H9 (cell line): ENCODE measurements around the gene LRP1-AS. TPM values are rescaled to one million over a fixed set of nuclear protein-coding genes. Genes with fewer than 3 reads are reported as not detected.

ENCODE experiments used
- DNase-seq: peaks from one replicate; pipeline ENCODE4 v3.0.0-alpha.2; 2017
- H2AFZ ChIP-seq: one replicate; pipeline ENCODE4 v1.6.1; 2013; ENCODE audit warnings: mild to moderate bottlenecking, low read length, control low read depth, moderate library complexity
- H2AK5ac ChIP-seq: 2 replicates; pipeline ENCODE4 v1.6.1; 2013; ENCODE audit warnings: low read length, control low read depth, mixed read lengths; ENCODE audit not compliant: insufficient read length
- H2BK120ac ChIP-seq: one replicate; pipeline ENCODE4 v1.6.1; 2013; ENCODE audit warnings: low read depth, mild to moderate bottlenecking, low read length, control low read depth, inconsistent platforms; ENCODE audit not compliant: poor library complexity, severe bottlenecking
- H2BK12ac ChIP-seq: 2 replicates; pipeline ENCODE4 v1.6.1; 2013; ENCODE audit warnings: low read length, control low read depth, mixed read lengths, low read depth; ENCODE audit not compliant: insufficient read length
- H2BK15ac ChIP-seq: 2 replicates; pipeline ENCODE4 v1.6.1; 2013; ENCODE audit warnings: low read depth, low read length, control low read depth
- H2BK20ac ChIP-seq: one replicate; pipeline ENCODE4 v1.6.1; 2013; ENCODE audit warnings: low read depth, mild to moderate bottlenecking, low read length, control low read depth, inconsistent platforms; ENCODE audit not compliant: poor library complexity, severe bottlenecking
- H2BK5ac ChIP-seq: 2 replicates; pipeline ENCODE4 v1.6.1; 2013; ENCODE audit warnings: low read length, control low read depth, mixed read lengths; ENCODE audit not compliant: insufficient read length
- H3K14ac ChIP-seq: 2 replicates; pipeline ENCODE4 v1.6.1; 2013; ENCODE audit warnings: low read length, control low read depth; ENCODE audit not compliant: insufficient read depth
- H3K18ac ChIP-seq: 2 replicates; pipeline ENCODE4 v1.6.1; 2013; ENCODE audit warnings: low read depth, mild to moderate bottlenecking, mixed read lengths, low read length, control low read depth; ENCODE audit not compliant: insufficient read length
- H3K23ac ChIP-seq: 2 replicates; pipeline ENCODE4 v1.6.1; 2013; ENCODE audit warnings: low read length, control low read depth, mixed read lengths, low read depth; ENCODE audit not compliant: insufficient read length
- H3K23me2 ChIP-seq: 2 replicates; pipeline ENCODE4 v1.6.1; 2013; ENCODE audit warnings: low read depth, mild to moderate bottlenecking, mixed read lengths, low read length, control low read depth; ENCODE audit not compliant: insufficient read length, poor library complexity, severe bottlenecking
- H3K27ac ChIP-seq: 2 replicates; pipeline ENCODE4 v1.5.1; 2013; ENCODE audit warnings: low read length, control low read depth, mixed read lengths, low read depth; ENCODE audit not compliant: insufficient read length
- H3K27me3 ChIP-seq: 2 replicates; pipeline ENCODE4 v1.6.1; 2013; ENCODE audit warnings: low read length, control low read depth, inconsistent platforms; ENCODE audit not compliant: insufficient read depth
- H3K4ac ChIP-seq: 2 replicates; pipeline ENCODE4 v1.6.1; 2013; ENCODE audit warnings: low read depth, mild to moderate bottlenecking, control low read depth, inconsistent platforms, low read length, moderate library complexity
- H3K4me1 ChIP-seq: 2 replicates; pipeline ENCODE4 v1.6.1; 2013; ENCODE audit warnings: low read length, control low read depth, inconsistent platforms; ENCODE audit not compliant: insufficient read depth
- H3K4me2 ChIP-seq: 2 replicates; pipeline ENCODE4 v1.6.1; 2013; ENCODE audit warnings: low read length, control low read depth, mixed read lengths; ENCODE audit not compliant: insufficient read length, insufficient read depth
- H3K56ac ChIP-seq: 2 replicates; pipeline ENCODE4 v1.6.1; 2013; ENCODE audit warnings: low read depth, mild to moderate bottlenecking, mixed read lengths, low read length, control low read depth; ENCODE audit not compliant: insufficient read length
- H3K79me1 ChIP-seq: 2 replicates; pipeline ENCODE4 v1.6.1; 2013; ENCODE audit warnings: low read depth, mild to moderate bottlenecking, moderate library complexity, low read length, control low read depth, inconsistent platforms; ENCODE audit not compliant: insufficient read depth, poor library complexity, severe bottlenecking
- H3K79me2 ChIP-seq: 2 replicates; pipeline ENCODE4 v1.6.1; 2013; ENCODE audit warnings: low read length, control low read depth, inconsistent platforms; ENCODE audit not compliant: insufficient read depth
- H3K9ac ChIP-seq: 2 replicates; pipeline ENCODE4 v1.6.1; 2013; ENCODE audit warnings: low read length, control low read depth, mixed read lengths; ENCODE audit not compliant: insufficient read length; ENCODE audit errors: extremely low read depth
- H3K9me3 ChIP-seq: one replicate; pipeline ENCODE4 v1.6.1; 2013; ENCODE audit warnings: low read depth, low read length, inconsistent platforms; ENCODE audit not compliant: control insufficient read depth
- H3T11ph ChIP-seq: one replicate; pipeline ENCODE4 v1.6.1; 2013; ENCODE audit warnings: mild to moderate bottlenecking, low read length, control low read depth, inconsistent platforms
- H4K20me1 ChIP-seq: one replicate; pipeline ENCODE4 v1.6.1; 2013; ENCODE audit not compliant: control insufficient read depth, insufficient read length, insufficient read depth
- H4K5ac ChIP-seq: 2 replicates; pipeline ENCODE4 v1.6.1; 2013; ENCODE audit warnings: low read depth, mild to moderate bottlenecking, mixed read lengths, low read length, control low read depth; ENCODE audit not compliant: insufficient read length
- H4K8ac ChIP-seq: replicated peaks from 2 replicates; pipeline ENCODE4 v1.6.1; 2013; ENCODE audit warnings: low read length, control low read depth, mixed read lengths, low read depth; ENCODE audit not compliant: insufficient read length
- H4K91ac ChIP-seq: 2 replicates; pipeline ENCODE4 v1.6.1; 2013; ENCODE audit warnings: low read depth, mild to moderate bottlenecking, moderate library complexity, mixed read lengths, low read length, control low read depth; ENCODE audit not compliant: insufficient read length
- H3K27ac Mint-ChIP-seq, 3 experiments: 2 replicates in 2 of 3; 3 replicates in 1 of 3; pipeline ENCODE4 v1.8.0; 2020 to 2021; ENCODE audit warnings: mixed read lengths in 3 of 3, mild to moderate bottlenecking in 1 of 3, moderate library complexity in 1 of 3
- H3K27me3 Mint-ChIP-seq: 2 replicates; pipeline ENCODE4 v1.8.0; 2021; ENCODE audit warnings: low read depth, mild to moderate bottlenecking, moderate library complexity, mixed read lengths
- H3K36me3 Mint-ChIP-seq, 3 experiments: 2 replicates in 2 of 3; 3 replicates in 1 of 3; pipeline ENCODE4 v1.8.0; 2020 to 2021; ENCODE audit warnings: low read depth in 3 of 3, mixed read lengths in 3 of 3; ENCODE audit not compliant: insufficient read depth in 1 of 3
- H3K4me1 Mint-ChIP-seq, 2 experiments: 2 replicates each; pipeline ENCODE4 v1.8.0; 2020; ENCODE audit warnings: mixed read lengths in 2 of 2
- H3K4me3 Mint-ChIP-seq, 2 experiments: 2 replicates in 1 of 2; 3 replicates in 1 of 2; pipeline ENCODE4 v1.8.0; 2020 to 2021; ENCODE audit warnings: mild to moderate bottlenecking in 2 of 2, mixed read lengths in 2 of 2, moderate library complexity in 1 of 2
- H3K9me3 Mint-ChIP-seq, 2 experiments: 2 replicates in 1 of 2; 3 replicates in 1 of 2; pipeline ENCODE4 v1.8.0; 2020; ENCODE audit warnings: mild to moderate bottlenecking in 2 of 2, mixed read lengths in 2 of 2, moderate library complexity in 1 of 2
- CTCF ChIP-seq: fragments of 200-600 bp; sonication (generic); conservative IDR thresholded peaks from 3 replicates; pipeline ENCODE4 v1.8.0; 2021; ENCODE audit warnings: antibody characterized with exemption, mild to moderate bottlenecking
- WGBS: extraction: QIAGEN DNeasy Blood & Tissue Kit; methylation state at CpG from one replicate; pipeline ENCODE4 v1.1.7; 2013; ENCODE audit warnings: missing lambda C conversion rate, low lambda C conversion rate, mixed read lengths; ENCODE audit not compliant: insufficient read length; ENCODE audit errors: extremely low coverage; 5-methylcytosine and 5-hydroxymethylcytosine counted together
- total RNA-seq: library from RNA; stranded (reverse); gene quantifications from 2 replicates; pipeline ENCODE4 v1.2.1, GENCODE V29; 2021

The LRP1-AS gene
- total RNA-seq, 1 experiment from 2014 or later: not detected

GRCh38 chr12:57142727-57143126 is 4.7 kb downstream of the LRP1-AS start:
- H2AFZ ChIP-seq: no peak overlapping the region
- no peak overlapping the region for H4K5ac ChIP-seq
- H3K4me3 Mint-ChIP-seq: no peak overlapping the region
- H4K91ac ChIP-seq: no peak overlapping the region
- H3K56ac ChIP-seq: no peak overlapping the region
- H3K23me2 ChIP-seq: no peaks in the 10 kb centered on the region
- H3K27ac ChIP-seq: no peak overlapping the region
- H3K27ac Mint-ChIP-seq: peak overlapping the region in 1 of 3 experiments; percentile 75; a peak in 1 of 7 replicates
- no peak overlapping the region for H3K14ac ChIP-seq
- H2BK120ac ChIP-seq: no peak overlapping the region
- H3K9me3 Mint-ChIP-seq: no peaks in the 10 kb centered on the region
- no peaks in the 10 kb centered on the region for H4K20me1 ChIP-seq
- no peaks in the 10 kb centered on the region for H3K4me1 ChIP-seq
- H2BK5ac ChIP-seq: no peak overlapping the region
- H3K4ac ChIP-seq: no peak overlapping the region
- peaks cover 12 to 28% of the 10 kb centered on the region in 2 experiments for H3K4me1 Mint-ChIP-seq
- H3K36me3 Mint-ChIP-seq: peaks cover 36 to 96% (median 94%) of the 10 kb centered on the region in 3 experiments; a peak in 6 of 7 replicates
- H3K79me2 ChIP-seq: no peaks in the 10 kb centered on the region
- WGBS: no CpG with 5 or more reads among the region's 7 CpGs
- no peak overlapping the region for H3T11ph ChIP-seq
- TF ChIP-seq CTCF: no peak
- no peak overlapping the region for H2BK20ac ChIP-seq
- H3K9ac ChIP-seq: no peak overlapping the region
- no peak overlapping the region for H3K4me2 ChIP-seq
- H3K23ac ChIP-seq: no peak overlapping the region
- H2BK15ac ChIP-seq: no peak overlapping the region
- no peak overlapping the region for H4K8ac ChIP-seq
- no peak overlapping the region for H2AK5ac ChIP-seq
- no peak for DNase-seq
- H2BK12ac ChIP-seq: no peak overlapping the region
- H3K18ac ChIP-seq: no peak overlapping the region
- H3K27me3 Mint-ChIP-seq: no peaks in the 10 kb centered on the region
- H3K79me1 ChIP-seq: no peaks in the 10 kb centered on the region
- H3K9me3 ChIP-seq: no peaks in the 10 kb centered on the region
- H3K27me3 ChIP-seq: no peaks in the 10 kb centered on the region
